ENCODE measurements around the gene PCDH9. TPM values are rescaled to one million over a fixed set of nuclear protein-coding genes. Genes with fewer than 3 reads are reported as not detected.

The PCDH9 gene
- total and polyA plus RNA-seq, 2 of the 4 experiments (the other 2 are of a cell fraction): 2.2 to 10.2 TPM

GRCh38 chr13:66847541-66847940, 382.6 kb downstream of the PCDH9 start:
- Histone ChIP-seq H3K4me2 (ENCODE audit: low read depth, low read length) (no peak overlapping the region), H3K79me1 (ENCODE audit: low read depth in 1 of 2, low read length in 2 of 2) (no peaks in the 10 kb centered on the region), H3K36me3 (ENCODE audit: control insufficient read depth, insufficient read depth, low read length) (no peaks in the 10 kb centered on the region), H3K18ac (ENCODE audit: low read depth, low read length) (no peak overlapping the region), H3K9me3 (ENCODE audit: control insufficient read depth, insufficient read depth, low read length) (no peaks in the 10 kb centered on the region), H2AK5ac (ENCODE audit: low read depth, low read length) (no peak overlapping the region), H3K4me1 (ENCODE audit: control insufficient read depth, insufficient read depth, low read length) (no peaks in the 10 kb centered on the region), H3K56ac (ENCODE audit: extremely low read depth, insufficient read depth, low read length) (no peak overlapping the region), H3K27me3 (ENCODE audit: control insufficient read depth, insufficient read depth, low read length) (no peaks in the 10 kb centered on the region), H2AFZ (replicated peaks; ENCODE audit: low read length, poor library complexity) (no peak overlapping the region), H3K27ac (ENCODE audit: insufficient read depth, low read length) (no peak overlapping the region), H2BK120ac (ENCODE audit: low read depth, low read length) (no peak overlapping the region), H2BK5ac (ENCODE audit: low read depth, low read length, poor library complexity, severe bottlenecking) (no peak overlapping the region), H3K4ac (ENCODE audit: low read depth, low read length) (no peak overlapping the region), H4K20me1 (ENCODE audit: insufficient read depth, low read length) (no peaks in the 10 kb centered on the region), H2AK9ac (replicated peaks; ENCODE audit: low read depth, low read length, poor library complexity) (no peak overlapping the region), H2BK15ac (ENCODE audit: low read depth, low read length) (no peak overlapping the region), H4K5ac (ENCODE audit: low read depth, low read length) (no peak overlapping the region), H4K91ac (ENCODE audit: insufficient read depth, low read depth, low read length) (no peak overlapping the region), H3K4me3 (ENCODE audit: insufficient read depth, low read depth, low read length) (no peak overlapping the region), H3K9me1 (ENCODE audit: insufficient read depth, low read length) (no peaks in the 10 kb centered on the region), H4K8ac (ENCODE audit: low read depth in 2 of 2, low read length in 2 of 2) (no peak overlapping the region), H2BK20ac (ENCODE audit: low read depth, low read length) (no peak overlapping the region), H3K23ac (ENCODE audit: low read depth, low read length) (no peak overlapping the region), H3K9ac (ENCODE audit: low read depth, low read length) (no peak overlapping the region), H3K14ac (replicated peaks; ENCODE audit: low read depth, low read length) (no peak overlapping the region)
- dilution Hi-C loops (cut with HindIII; ENCODE audit: low sequenced_read_pairs, unreplicated experiment) (no loop called here), intact Hi-C loops (cut with micrococcal nuclease) (no loop called here), in situ Hi-C loops (cut with MboI; ENCODE audit: low sequenced_read_pairs) (no loop called here)
- TF ChIP-seq MAZ (IDR thresholded peaks at IDR 0.05; ENCODE audit: borderline replicate concordance, low read depth, low read length) (no peak), ELK1 (IDR thresholded peaks at IDR 0.05; ENCODE audit: borderline replicate concordance, low read depth, low read length) (no peak), NFE2L2 (IDR thresholded peaks at IDR 0.05; ENCODE audit: low read depth, low read length) (no peak), CEBPB (IDR thresholded peaks at IDR 0.05; ENCODE audit: low read depth, low read length) (no peak), POLR2A (IDR thresholded peaks at IDR 0.05; ENCODE audit: low read depth, low read length) (no peak), FOS (IDR thresholded peaks at IDR 0.05; ENCODE audit: low read depth, low read length) (no peak), MXI1 (IDR thresholded peaks at IDR 0.05; ENCODE audit: borderline replicate concordance, low read depth, low read length) (no peak)
- no peak for ATAC-seq (ENCODE audit: low read depth)
- DNase-seq: no peak
- CTCF ChIA-PET: no interaction called here
- WGBS, 2 experiments (ENCODE audit: extremely low coverage in 2 of 2, insufficient read length in 1 of 2): no CpG with 5 or more reads among the region's 6 CpGs
- BruUV-seq (replicated peaks): no TSS peak
- POLR2A ChIA-PET (ENCODE audit: unreplicated experiment): no interaction called here

Data from IMR-90 (cell line).